Measurements from ENCODE around the gene BORCS6. TPM values are rescaled to one million over a fixed set of nuclear protein-coding genes. Genes with fewer than 3 reads are reported as not detected.

The BORCS6 gene
- total and polyA plus RNA-seq, 4 donors, result 4.1 to 6.8 (median 5.7) TPM

DNA sequence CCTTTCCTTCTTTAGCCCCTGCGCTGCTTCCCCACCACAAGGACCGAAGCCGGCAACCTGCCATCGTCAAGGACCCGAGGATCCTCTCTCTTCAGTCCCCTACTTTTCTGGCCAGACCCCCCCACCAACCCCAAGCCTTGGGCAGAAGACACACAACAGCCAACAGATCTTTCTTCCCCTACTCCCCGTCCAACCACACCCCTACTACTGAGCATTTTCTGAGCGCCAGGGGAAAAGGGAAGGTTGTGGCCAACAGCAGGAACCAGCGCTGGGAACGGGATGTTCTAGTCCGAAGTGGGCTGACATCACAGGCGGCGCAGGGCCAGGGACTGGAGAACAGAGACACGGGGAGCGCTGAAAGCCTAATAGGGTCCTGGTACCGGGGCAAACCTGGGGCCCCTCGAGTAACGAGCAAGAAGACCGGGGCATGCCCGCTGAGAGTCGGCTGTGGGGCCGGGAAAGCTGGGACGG is 38.3 kb downstream of the BORCS6 start:
- peaks cover 12 to 47% (median 29%) of the 10 kb centered on the region in 4 donors for H3K4me1 ChIP-seq (ENCODE audit: control insufficient read depth in 4 of 4, insufficient read depth in 4 of 4, low read length in 3 of 4)
- 13% methylated on average over 22 of the region's 22 CpGs for WGBS
- H3K9ac ChIP-seq (ENCODE audit: low read depth in 1 of 2, low read length in 2 of 2), result peak overlapping the region; percentile 84 to 86
- TF ChIP-seq ATF3 (IDR thresholded peaks at IDR 0.05), result no peak
- TF ChIP-seq RAD21 (IDR thresholded peaks at IDR 0.05), result no peak
- TF ChIP-seq HNF4A (conservative IDR thresholded peaks at IDR 0.05), result no peak
- TF ChIP-seq, protein P1, sequence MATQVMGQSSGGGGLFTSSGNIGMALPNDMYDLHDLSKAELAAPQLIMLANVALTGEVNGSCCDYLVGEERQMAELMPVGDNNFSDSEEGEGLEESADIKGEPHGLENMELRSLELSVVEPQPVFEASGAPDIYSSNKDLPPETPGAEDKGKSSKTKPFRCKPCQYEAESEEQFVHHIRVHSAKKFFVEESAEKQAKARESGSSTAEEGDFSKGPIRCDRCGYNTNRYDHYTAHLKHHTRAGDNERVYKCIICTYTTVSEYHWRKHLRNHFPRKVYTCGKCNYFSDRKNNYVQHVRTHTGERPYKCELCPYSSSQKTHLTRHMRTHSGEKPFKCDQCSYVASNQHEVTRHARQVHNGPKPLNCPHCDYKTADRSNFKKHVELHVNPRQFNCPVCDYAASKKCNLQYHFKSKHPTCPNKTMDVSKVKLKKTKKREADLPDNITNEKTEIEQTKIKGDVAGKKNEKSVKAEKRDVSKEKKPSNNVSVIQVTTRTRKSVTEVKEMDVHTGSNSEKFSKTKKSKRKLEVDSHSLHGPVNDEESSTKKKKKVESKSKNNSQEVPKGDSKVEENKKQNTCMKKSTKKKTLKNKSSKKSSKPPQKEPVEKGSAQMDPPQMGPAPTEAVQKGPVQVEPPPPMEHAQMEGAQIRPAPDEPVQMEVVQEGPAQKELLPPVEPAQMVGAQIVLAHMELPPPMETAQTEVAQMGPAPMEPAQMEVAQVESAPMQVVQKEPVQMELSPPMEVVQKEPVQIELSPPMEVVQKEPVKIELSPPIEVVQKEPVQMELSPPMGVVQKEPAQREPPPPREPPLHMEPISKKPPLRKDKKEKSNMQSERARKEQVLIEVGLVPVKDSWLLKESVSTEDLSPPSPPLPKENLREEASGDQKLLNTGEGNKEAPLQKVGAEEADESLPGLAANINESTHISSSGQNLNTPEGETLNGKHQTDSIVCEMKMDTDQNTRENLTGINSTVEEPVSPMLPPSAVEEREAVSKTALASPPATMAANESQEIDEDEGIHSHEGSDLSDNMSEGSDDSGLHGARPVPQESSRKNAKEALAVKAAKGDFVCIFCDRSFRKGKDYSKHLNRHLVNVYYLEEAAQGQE (IDR thresholded peaks at IDR 0.05), result no peak
- no peak for TF ChIP-seq TAF1 (conservative IDR thresholded peaks at IDR 0.05)
- TF ChIP-seq, protein P2, sequence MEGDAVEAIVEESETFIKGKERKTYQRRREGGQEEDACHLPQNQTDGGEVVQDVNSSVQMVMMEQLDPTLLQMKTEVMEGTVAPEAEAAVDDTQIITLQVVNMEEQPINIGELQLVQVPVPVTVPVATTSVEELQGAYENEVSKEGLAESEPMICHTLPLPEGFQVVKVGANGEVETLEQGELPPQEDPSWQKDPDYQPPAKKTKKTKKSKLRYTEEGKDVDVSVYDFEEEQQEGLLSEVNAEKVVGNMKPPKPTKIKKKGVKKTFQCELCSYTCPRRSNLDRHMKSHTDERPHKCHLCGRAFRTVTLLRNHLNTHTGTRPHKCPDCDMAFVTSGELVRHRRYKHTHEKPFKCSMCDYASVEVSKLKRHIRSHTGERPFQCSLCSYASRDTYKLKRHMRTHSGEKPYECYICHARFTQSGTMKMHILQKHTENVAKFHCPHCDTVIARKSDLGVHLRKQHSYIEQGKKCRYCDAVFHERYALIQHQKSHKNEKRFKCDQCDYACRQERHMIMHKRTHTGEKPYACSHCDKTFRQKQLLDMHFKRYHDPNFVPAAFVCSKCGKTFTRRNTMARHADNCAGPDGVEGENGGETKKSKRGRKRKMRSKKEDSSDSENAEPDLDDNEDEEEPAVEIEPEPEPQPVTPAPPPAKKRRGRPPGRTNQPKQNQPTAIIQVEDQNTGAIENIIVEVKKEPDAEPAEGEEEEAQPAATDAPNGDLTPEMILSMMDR (IDR thresholded peaks at IDR 0.05; ENCODE audit: low read depth, low read length, missing input control), result no peak
- TF ChIP-seq FOXA1 (IDR thresholded peaks at IDR 0.05), result no peak
- TF ChIP-seq JUND (IDR thresholded peaks at IDR 0.05), result peak in 1 of 2 donors; percentile 36
- TF ChIP-seq NR2F2 (IDR thresholded peaks at IDR 0.05), result peak; percentile 31
- no peak for TF ChIP-seq FOXA2 (IDR thresholded peaks at IDR 0.05)
- no peak for TF ChIP-seq MAX (IDR thresholded peaks at IDR 0.05)
- no peak for TF ChIP-seq YY1 (IDR thresholded peaks at IDR 0.05)
- peak; percentile 52 for TF ChIP-seq SP1 (IDR thresholded peaks at IDR 0.05)
- TF ChIP-seq ZBTB33 (IDR thresholded peaks at IDR 0.05), result no peak
- peak; percentile 5 for TF ChIP-seq HNF4G (IDR thresholded peaks at IDR 0.05)
- TF ChIP-seq GABPA (IDR thresholded peaks at IDR 0.05 in 1 of 2, conservative IDR thresholded peaks at IDR 0.05 in 1 of 2), result no peak
- no peak for TF ChIP-seq EGR1 (IDR thresholded peaks at IDR 0.05; ENCODE audit: low read depth in 2 of 2)
- no peak for TF ChIP-seq RXRA (IDR thresholded peaks at IDR 0.05)
- H3K9me3 ChIP-seq (ENCODE audit: control insufficient read depth in 4 of 4, low read length in 3 of 4), result no peaks in the 10 kb centered on the region
- H3K27me3 ChIP-seq (ENCODE audit: control insufficient read depth in 4 of 4, insufficient read depth in 4 of 4, low read length in 3 of 4), result no peaks in the 10 kb centered on the region
- H3K27ac ChIP-seq (ENCODE audit: low read depth in 1 of 2, low read length in 2 of 2), result peak overlapping the region; percentile 97 to 99
- no peak for DNase-seq (ENCODE audit: low spot score)
- peak overlapping the region; percentile 69 to 97 (median 79) for H3K4me3 ChIP-seq (ENCODE audit: low read depth in 1 of 3, low read length in 3 of 3)
- H3K36me3 ChIP-seq (ENCODE audit: control insufficient read depth in 4 of 4, insufficient read depth in 3 of 4, low read depth in 1 of 4, low read length in 3 of 4), result peaks cover 25 to 39% (median 32%) of the 10 kb centered on the region in 4 donors

All from liver (tissue), 9 donors.